Measurements from ENCODE around the gene MARCHF10.

MARCHF10 gene

GRCh38 chr17:62805234-62805633 lies 2.9 kb downstream of the MARCHF10 start:
- H3K27me3 Mint-ChIP-seq: peaks cover 27% of the 10 kb centered on the region
- H3K9me3 Mint-ChIP-seq: no peaks in the 10 kb centered on the region
- peaks cover 5% of the 10 kb centered on the region for H3K4me1 Mint-ChIP-seq (ENCODE audit: low read depth)
- H3K4me3 Mint-ChIP-seq: no peak overlapping the region
- H3K36me3 Mint-ChIP-seq (ENCODE audit: low read depth): no peaks in the 10 kb centered on the region
- H3K27ac Mint-ChIP-seq: no peak overlapping the region
- intact Hi-C loops (cut with micrococcal nuclease): no loop called here

GRCh38 chr17:62804822-62805221 lies 3.3 kb downstream of the MARCHF10 start:
- peaks cover 5% of the 10 kb centered on the region for H3K4me1 Mint-ChIP-seq (ENCODE audit: low read depth)
- intact Hi-C loops (cut with micrococcal nuclease): no loop called here
- no peaks in the 10 kb centered on the region for H3K36me3 Mint-ChIP-seq (ENCODE audit: low read depth)
- no peak overlapping the region for H3K27ac Mint-ChIP-seq
- no peak overlapping the region for H3K4me3 Mint-ChIP-seq
- peaks cover 27% of the 10 kb centered on the region for H3K27me3 Mint-ChIP-seq
- H3K9me3 Mint-ChIP-seq: no peaks in the 10 kb centered on the region

- no peak overlapping the region for H3K4me3 Mint-ChIP-seq
- H3K27me3 Mint-ChIP-seq: peaks cover 21% of the 10 kb centered on the region
- peaks cover 5% of the 10 kb centered on the region for H3K4me1 Mint-ChIP-seq (ENCODE audit: low read depth)
- H3K36me3 Mint-ChIP-seq (ENCODE audit: low read depth): no peaks in the 10 kb centered on the region
- intact Hi-C loops (cut with micrococcal nuclease): no loop called here
- H3K9me3 Mint-ChIP-seq: no peaks in the 10 kb centered on the region
- H3K27ac Mint-ChIP-seq: no peak overlapping the region
These were observed 4.1 kb downstream of the MARCHF10 start for GRCh38 chr17:62804025-62804424.

- intact Hi-C loops (cut with micrococcal nuclease): no loop called here
- Mint-ChIP-seq H3K36me3 (ENCODE audit: low read depth) (no peaks in the 10 kb centered on the region), H3K4me1 (ENCODE audit: low read depth) (peaks cover 5% of the 10 kb centered on the region), H3K27me3 (peaks cover 15% of the 10 kb centered on the region), H3K27ac (no peak overlapping the region), H3K9me3 (no peaks in the 10 kb centered on the region), H3K4me3 (no peak overlapping the region)
These were observed 5.4 kb downstream of the MARCHF10 start for GRCh38 chr17:62802561-62803205.

GRCh38 chr17:62801553-62802114 lies 6.5 kb downstream of the MARCHF10 start:
- Mint-ChIP-seq H3K4me3 (no peak overlapping the region), H3K27ac (no peak overlapping the region), H3K36me3 (ENCODE audit: low read depth) (no peaks in the 10 kb centered on the region), H3K4me1 (ENCODE audit: low read depth) (peaks cover 5% of the 10 kb centered on the region), H3K9me3 (no peaks in the 10 kb centered on the region), H3K27me3 (peaks cover 8% of the 10 kb centered on the region)
- intact Hi-C loops (cut with micrococcal nuclease): no loop called here

GRCh38 chr17:62800585-62800984 lies 7.5 kb downstream of the MARCHF10 start:
- intact Hi-C loops (cut with micrococcal nuclease): no loop called here
- Mint-ChIP-seq H3K4me1 (ENCODE audit: low read depth) (peaks cover 5% of the 10 kb centered on the region), H3K4me3 (no peak overlapping the region), H3K27me3 (peaks cover 5% of the 10 kb centered on the region), H3K36me3 (ENCODE audit: low read depth) (no peaks in the 10 kb centered on the region), H3K9me3 (no peaks in the 10 kb centered on the region), H3K27ac (no peak overlapping the region)

- Mint-ChIP-seq H3K36me3 (ENCODE audit: low read depth) (no peaks in the 10 kb centered on the region), H3K4me3 (no peak overlapping the region), H3K27me3 (peaks cover 5% of the 10 kb centered on the region)
These were observed 10.2 kb downstream of the MARCHF10 start for GRCh38 chr17:62797959-62798358.

GRCh38 chr17:62796291-62796690 lies 11.8 kb downstream of the MARCHF10 start:
- intact Hi-C loops (cut with micrococcal nuclease): no loop called here
- no peak overlapping the region for H3K4me3 Mint-ChIP-seq
- peaks cover 5% of the 10 kb centered on the region for H3K27me3 Mint-ChIP-seq
- H3K27ac Mint-ChIP-seq: no peak overlapping the region
- no peaks in the 10 kb centered on the region for H3K36me3 Mint-ChIP-seq (ENCODE audit: low read depth)
- no peaks in the 10 kb centered on the region for H3K9me3 Mint-ChIP-seq
- H3K4me1 Mint-ChIP-seq (ENCODE audit: low read depth): peaks cover 18% of the 10 kb centered on the region

More at GRCh38 chr17:62797959-62798358, 10.2 kb downstream of the MARCHF10 start:
- intact Hi-C loops (cut with micrococcal nuclease): no loop called here
- Mint-ChIP-seq H3K9me3 (no peaks in the 10 kb centered on the region), H3K4me1 (ENCODE audit: low read depth) (peaks cover 18% of the 10 kb centered on the region), H3K27ac (no peak overlapping the region)

GRCh38 chr17:62794666-62794971 lies 13.5 kb downstream of the MARCHF10 start:
- intact Hi-C loops (cut with micrococcal nuclease): no loop called here
- no peak overlapping the region for H3K4me3 Mint-ChIP-seq

GRCh38 chr17:62793919-62794665 lies 14.0 kb downstream of the MARCHF10 start:
- Mint-ChIP-seq H3K27ac (no peak overlapping the region), H3K4me3 (no peak overlapping the region), H3K36me3 (ENCODE audit: low read depth) (no peaks in the 10 kb centered on the region), H3K27me3 (peaks cover 6% of the 10 kb centered on the region), H3K4me1 (ENCODE audit: low read depth) (peaks cover 21% of the 10 kb centered on the region), H3K9me3 (no peaks in the 10 kb centered on the region)
- intact Hi-C loops (cut with micrococcal nuclease): no loop called here

More at GRCh38 chr17:62794666-62794971, 13.5 kb downstream of the MARCHF10 start:
- peaks cover 21% of the 10 kb centered on the region for H3K4me1 Mint-ChIP-seq (ENCODE audit: low read depth)
- H3K9me3 Mint-ChIP-seq: no peaks in the 10 kb centered on the region
- peaks cover 6% of the 10 kb centered on the region for H3K27me3 Mint-ChIP-seq
- H3K27ac Mint-ChIP-seq: no peak overlapping the region
- H3K36me3 Mint-ChIP-seq (ENCODE audit: low read depth): no peaks in the 10 kb centered on the region

GRCh38 chr17:62792447-62792800 lies 15.7 kb downstream of the MARCHF10 start:
- intact Hi-C loops (cut with micrococcal nuclease): no loop called here
- Mint-ChIP-seq H3K9me3 (no peaks in the 10 kb centered on the region), H3K27ac (no peak overlapping the region), H3K27me3 (peaks cover 6% of the 10 kb centered on the region), H3K36me3 (ENCODE audit: low read depth) (no peaks in the 10 kb centered on the region), H3K4me1 (ENCODE audit: low read depth) (peaks cover 21% of the 10 kb centered on the region), H3K4me3 (no peak overlapping the region)

GRCh38 chr17:62791767-62792446 lies 16.2 kb downstream of the MARCHF10 start:
- no peak overlapping the region for H3K4me3 Mint-ChIP-seq
- H3K9me3 Mint-ChIP-seq: no peaks in the 10 kb centered on the region
- peaks cover 6% of the 10 kb centered on the region for H3K27me3 Mint-ChIP-seq
- peaks cover 21% of the 10 kb centered on the region for H3K4me1 Mint-ChIP-seq (ENCODE audit: low read depth)
- no peak overlapping the region for H3K27ac Mint-ChIP-seq
- intact Hi-C loops (cut with micrococcal nuclease): no loop called here
- H3K36me3 Mint-ChIP-seq (ENCODE audit: low read depth): no peaks in the 10 kb centered on the region

- Mint-ChIP-seq H3K27me3 (peaks cover 6% of the 10 kb centered on the region), H3K4me3 (no peak overlapping the region), H3K27ac (no peak overlapping the region), H3K4me1 (ENCODE audit: low read depth) (peaks cover 21% of the 10 kb centered on the region), H3K9me3 (no peaks in the 10 kb centered on the region), H3K36me3 (ENCODE audit: low read depth) (no peaks in the 10 kb centered on the region)
- intact Hi-C loops (cut with micrococcal nuclease): no loop called here
These were observed 16.8 kb downstream of the MARCHF10 start for GRCh38 chr17:62791235-62791734.

GRCh38 chr17:62790564-62790986 lies 17.5 kb downstream of the MARCHF10 start:
- Mint-ChIP-seq H3K4me1 (ENCODE audit: low read depth) (peaks cover 21% of the 10 kb centered on the region), H3K9me3 (no peaks in the 10 kb centered on the region), H3K36me3 (ENCODE audit: low read depth) (no peaks in the 10 kb centered on the region), H3K4me3 (no peak overlapping the region), H3K27me3 (peaks cover 6% of the 10 kb centered on the region), H3K27ac (no peak overlapping the region)
- intact Hi-C loops (cut with micrococcal nuclease): no loop called here
